GM18951 (cell line): Measurements from ENCODE around the gene PPM1L.

ENCODE experiments used
- POLR2A ChIP-seq: IDR thresholded peaks from 4 replicates; pipeline ENCODE4 v1.6.1; 2011; ENCODE audit warnings: mild to moderate bottlenecking; ENCODE audit not compliant: insufficient read length, insufficient read depth; ENCODE audit errors: extremely low read depth
- in situ Hi-C: fragments of 300-500 bp; cut with MboI; formaldehyde crosslinking; loops from one replicate; pipeline ENCODE4 v1.12.0; 2022; ENCODE audit warnings: low sequenced_read_pairs, mixed read lengths, inconsistent platforms; ENCODE audit not compliant: unreplicated experiment

PPM1L gene

GRCh38 chr3:160921020-160921635 lies 165.1 kb downstream of the PPM1L start:
- no peak for TF ChIP-seq POLR2A

DNA sequence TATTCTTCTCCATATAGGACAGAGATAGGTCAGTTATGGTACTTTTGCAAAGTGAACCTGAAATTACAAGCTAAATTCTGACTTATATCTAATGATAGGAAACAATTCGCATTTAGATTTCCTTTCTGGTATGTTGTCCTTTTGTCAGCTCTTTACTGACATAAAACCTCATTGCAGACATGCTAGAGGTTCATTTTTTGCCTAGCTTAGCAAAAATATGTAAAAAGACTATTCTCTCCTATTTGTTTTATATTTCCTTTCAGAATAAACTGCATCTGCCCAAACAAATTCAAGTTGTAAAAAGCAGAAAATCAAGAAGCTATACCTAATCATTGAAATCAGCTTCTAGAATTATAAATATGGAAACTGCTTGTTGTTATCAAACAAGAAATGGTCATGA lies 168.7 kb downstream of the PPM1L start:
- in situ Hi-C loops: loop anchor here (25.0 kb wide), 1 partner anchor 212 kb away; no protein-coding TSS in a partner anchor

More at GRCh38 chr3:160921020-160921635, 165.1 kb downstream of the PPM1L start:
- in situ Hi-C loops: no loop called here

DNA sequence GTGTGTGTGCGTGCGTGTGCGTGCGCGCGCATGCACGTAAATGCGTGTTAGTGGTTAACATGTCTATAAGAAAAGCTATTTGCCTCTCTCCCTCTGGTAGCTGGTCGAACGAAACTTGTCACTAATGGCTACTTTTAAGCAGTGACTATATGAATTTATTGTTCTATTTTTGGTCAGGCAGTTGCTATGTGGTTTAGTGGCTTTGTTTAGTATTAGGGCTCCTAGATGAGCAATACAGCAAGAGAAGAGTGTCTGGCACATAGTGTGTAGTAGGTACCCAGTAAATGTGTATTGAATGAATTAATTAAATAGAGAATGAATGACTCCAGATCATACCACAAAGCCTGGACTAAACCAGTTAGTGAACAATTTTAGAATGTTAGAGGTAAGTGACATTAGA lies 171.6 kb downstream of the PPM1L start:
- TF ChIP-seq POLR2A: no peak
- in situ Hi-C loops: loop anchor here (25.0 kb wide), 1 partner anchor 215 kb away; no protein-coding TSS in a partner anchor

More for the DNA sequence above, 168.7 kb downstream of the PPM1L start:
- TF ChIP-seq POLR2A: no peak

GRCh38 chr3:160928183-160928726 lies 172.2 kb downstream of the PPM1L start:
- TF ChIP-seq POLR2A: no peak
- in situ Hi-C loops: loop anchor here (25.0 kb wide), 1 partner anchor 216 kb away; no protein-coding TSS in a partner anchor

DNA sequence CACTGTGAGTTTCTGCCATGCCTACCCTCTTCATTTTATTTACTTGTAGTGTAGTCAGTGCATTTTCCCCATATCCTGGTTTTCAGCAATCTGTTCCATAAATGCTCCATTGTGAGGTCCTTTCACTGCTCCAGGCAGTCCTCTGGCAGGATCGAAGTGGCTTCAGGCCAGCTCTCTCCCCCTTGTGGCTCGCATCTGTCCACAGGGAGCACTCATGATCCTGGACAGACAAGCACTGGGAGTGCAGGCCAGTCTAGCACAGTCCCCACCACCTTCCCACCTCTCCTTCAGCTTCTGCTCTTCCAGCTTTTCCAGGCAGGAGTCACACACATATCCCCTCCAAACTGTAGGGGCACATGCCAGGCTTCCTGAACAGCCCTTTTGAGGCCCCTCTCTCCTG lies 173.6 kb downstream of the PPM1L start:
- in situ Hi-C loops: loop anchor here (25.0 kb wide), 1 partner anchor 217 kb away; no protein-coding TSS in a partner anchor
- no peak for TF ChIP-seq POLR2A

DNA sequence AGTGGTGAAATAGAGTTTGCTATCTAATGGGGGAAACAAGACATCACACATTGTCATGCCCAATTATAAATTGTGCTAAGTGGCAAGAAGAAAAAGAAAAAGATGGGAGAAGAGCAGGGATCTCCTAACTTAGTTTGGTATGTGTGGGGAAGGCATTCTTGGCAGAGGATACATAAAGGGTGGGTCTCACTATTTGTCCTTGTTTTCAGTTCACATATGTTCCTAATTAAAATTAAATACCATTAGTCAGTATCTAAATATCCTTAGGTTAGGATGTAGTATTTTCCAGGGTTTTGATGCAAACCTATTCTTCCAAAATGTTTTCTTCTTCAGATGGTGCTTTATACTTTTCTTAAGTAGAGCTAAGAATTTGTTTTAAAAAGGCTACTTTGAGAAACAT lies 175.4 kb downstream of the PPM1L start:
- no peak for TF ChIP-seq POLR2A
- in situ Hi-C loops: loop anchor here (25.0 kb wide), 1 partner anchor 219 kb away; no protein-coding TSS in a partner anchor

DNA sequence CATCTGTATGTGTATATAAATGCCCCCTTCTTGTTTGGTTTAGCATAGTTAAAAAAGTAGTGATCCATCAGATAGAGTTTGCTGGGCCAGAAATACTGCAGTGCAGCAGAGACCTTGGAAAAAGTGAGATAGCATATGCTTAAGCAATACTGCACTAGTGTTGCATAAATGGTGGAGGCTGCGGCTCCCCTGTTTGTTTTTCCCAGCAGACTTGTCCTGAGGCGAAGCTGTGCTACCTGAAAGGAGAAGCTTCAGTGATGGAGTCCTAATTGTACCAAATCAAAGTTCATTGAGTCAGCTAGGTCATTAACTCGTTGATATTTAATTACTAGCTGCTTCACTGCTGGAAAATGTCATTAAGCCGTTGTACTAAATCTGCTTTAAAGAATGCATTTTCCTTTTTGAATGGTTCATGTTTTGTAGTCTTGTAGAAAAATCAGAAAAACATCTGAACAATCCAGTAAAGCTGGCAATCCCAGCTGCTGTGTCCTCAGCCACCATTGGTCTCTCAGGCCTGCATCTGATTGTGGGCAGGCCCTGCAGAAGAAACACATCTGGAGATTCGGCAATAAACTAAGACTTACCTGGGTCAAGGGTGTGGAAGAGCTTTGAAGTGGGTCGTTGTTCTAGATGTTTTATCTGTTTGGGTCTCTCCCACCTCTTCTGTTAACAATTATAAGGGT lies 179.5 kb downstream of the PPM1L start:
- TF ChIP-seq POLR2A: no peak
- in situ Hi-C loops: loop anchor here (25.0 kb wide), 1 partner anchor 223 kb away; no protein-coding TSS in a partner anchor

GRCh38 chr3:160941885-160942494 lies 186.0 kb downstream of the PPM1L start:
- no peak for TF ChIP-seq POLR2A
- in situ Hi-C loops: loop anchor here (25.0 kb wide), 1 partner anchor 230 kb away; no protein-coding TSS in a partner anchor

GRCh38 chr3:160943996-160944395 lies 188.0 kb downstream of the PPM1L start:
- in situ Hi-C loops: loop anchor here (25.0 kb wide), 1 partner anchor 232 kb away; no protein-coding TSS in a partner anchor
- no peak for TF ChIP-seq POLR2A

DNA sequence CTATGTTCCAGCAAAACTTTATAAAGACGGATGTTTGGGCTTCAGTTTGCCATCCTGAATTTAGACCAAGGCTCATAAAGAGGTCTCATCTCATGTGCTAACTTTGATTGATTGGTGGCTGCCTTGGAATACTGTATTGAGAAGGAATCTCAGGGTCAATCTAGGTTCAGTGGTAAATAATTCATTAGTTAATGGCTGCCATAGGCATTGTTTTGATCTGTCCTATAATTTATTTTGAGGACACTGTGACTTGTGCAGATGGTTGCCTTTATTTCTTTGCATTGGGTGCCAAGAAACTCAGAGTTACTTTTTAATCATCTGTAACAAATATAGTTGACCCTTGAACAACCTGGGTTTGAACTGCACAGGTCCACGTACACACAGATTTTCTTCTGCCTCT lies 189.3 kb downstream of the PPM1L start:
- in situ Hi-C loops: loop anchor here (25.0 kb wide), 1 partner anchor 233 kb away; no protein-coding TSS in a partner anchor
- no peak for TF ChIP-seq POLR2A

DNA sequence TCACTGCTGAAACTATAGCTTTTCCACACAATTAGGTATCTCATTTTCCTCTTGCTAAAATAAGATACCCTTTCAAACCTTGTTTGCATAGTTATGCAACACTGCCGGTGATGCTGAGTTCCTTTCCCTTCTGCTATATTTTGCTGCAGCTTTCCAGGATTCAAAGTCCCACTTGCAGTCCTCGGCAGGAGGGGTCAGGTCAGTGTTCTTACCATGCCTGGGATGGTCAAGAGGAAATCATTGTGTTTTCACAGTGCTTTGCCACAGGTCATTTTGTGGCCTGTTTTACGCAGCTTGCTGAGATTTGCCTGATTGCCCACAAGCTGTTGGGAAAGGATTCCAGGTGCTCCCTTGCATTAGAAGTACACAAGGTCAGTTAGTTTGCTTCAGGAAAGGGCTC lies 192.2 kb downstream of the PPM1L start:
- in situ Hi-C loops: loop anchor here (25.0 kb wide), 1 partner anchor 236 kb away; no protein-coding TSS in a partner anchor
- no peak for TF ChIP-seq POLR2A

GRCh38 chr3:160949460-160949859 lies 193.4 kb downstream of the PPM1L start:
- in situ Hi-C loops: loop anchor here (25.0 kb wide), 1 partner anchor 237 kb away; no protein-coding TSS in a partner anchor
- TF ChIP-seq POLR2A: no peak

GRCh38 chr3:160950542-160950941 lies 194.5 kb downstream of the PPM1L start:
- TF ChIP-seq POLR2A: no peak
- in situ Hi-C loops: loop anchor here (10.0 kb wide), 1 partner anchor 474 kb away; no protein-coding TSS in a partner anchor
